Right atrium auricular region (tissue), 2 donors: Measurements from ENCODE around the gene SLC44A3. TPM values are rescaled to one million over a fixed set of nuclear protein-coding genes. Genes with fewer than 3 reads are reported as not detected.
A peak's percentile ranks its signal among the peaks of the same experiment; 100 is the strongest.

Source experiments
- DNase-seq: peaks from one replicate; pipeline ENCODE4 v3.0.0-alpha.2; 2019; ENCODE audit warnings: low spot score
- H3K27ac ChIP-seq, 2 donors: fragments of 200-600 bp; sonication (generic); 1 replicate in 1 of 2; 2 replicates in 1 of 2; pipeline ENCODE4 v1.5.1; 2016 to 2019
- H3K27me3 ChIP-seq, 2 donors: fragments of 200-600 bp; sonication (generic); one replicate each; pipeline versions ENCODE4 v1.5.1 to v1.6.0; 2017 to 2019
- H3K36me3 ChIP-seq: fragments of 200-600 bp; sonication (generic); one replicate; pipeline ENCODE4 v1.5.1; 2016
- H3K4me1 ChIP-seq, 2 donors: fragments of 200-600 bp; sonication (generic); one replicate each; pipeline versions ENCODE4 v1.5.1 to v1.6.0; 2017 to 2019
- H3K4me3 ChIP-seq, 2 donors: fragments of 200-600 bp; sonication (generic); 1 replicate in 1 of 2; 2 replicates in 1 of 2; pipeline ENCODE4 v1.5.1; 2017 to 2019; ENCODE audit warnings: mild to moderate bottlenecking in 1 of 2, moderate library complexity in 1 of 2
- H3K9me3 ChIP-seq, 2 donors: fragments of 200-600 bp; sonication (generic); one replicate each; pipeline ENCODE4 v1.5.1; 2019
- CTCF ChIP-seq, 2 donors: fragments of 200-600 bp; sonication (generic); IDR thresholded peaks; one replicate each; pipeline ENCODE4 v1.5.1; 2019; ENCODE audit warnings: antibody characterized with exemption in 2 of 2
- total RNA-seq, 2 donors: library from RNA; depleted of rRNA; stranded (reverse); fragments of >200 nt; gene quantifications; one replicate each; pipeline ENCODE4 v1.1.0, GENCODE V29; 2016

The SLC44A3 gene
- total RNA-seq, 2 donors from 2014 or later = 2.7 to 9.5 TPM

- no peak for TF ChIP-seq CTCF (IDR thresholded peaks at IDR 0.05)
Observed at GRCh38 chr1:94819238-94819944, 766 bp upstream of the SLC44A3 start.

GRCh38 chr1:94820936-94821335 lies 779 bp downstream of the SLC44A3 start:
- Histone ChIP-seq H3K27ac (peak overlapping the region in 1 of 2 donors; percentile 81), H3K27me3 (no peaks in the 10 kb centered on the region), H3K4me3 (peak overlapping the region; percentile 64 to 68), H3K36me3 (no peaks in the 10 kb centered on the region), H3K9me3 (no peaks in the 10 kb centered on the region), H3K4me1 (peaks cover 0 to 8% of the 10 kb centered on the region in 2 donors)
- TF ChIP-seq CTCF (IDR thresholded peaks at IDR 0.05) = no peak
- DNase-seq = no peak

More at GRCh38 chr1:94819238-94819944, 766 bp upstream of the SLC44A3 start:
- Histone ChIP-seq H3K27ac (peak overlapping the region; percentile 67 to 81), H3K9me3 (no peaks in the 10 kb centered on the region), H3K4me1 (peaks cover 0 to 8% of the 10 kb centered on the region in 2 donors), H3K4me3 (peak overlapping the region; percentile 64 to 68), H3K27me3 (no peaks in the 10 kb centered on the region), H3K36me3 (no peaks in the 10 kb centered on the region)
- DNase-seq = no peak

GRCh38 chr1:94821636-94822305 lies 1.6 kb downstream of the SLC44A3 start:
- Histone ChIP-seq H3K4me3 (no peak overlapping the region), H3K4me1 (peaks cover 0 to 8% of the 10 kb centered on the region in 2 donors), H3K9me3 (no peaks in the 10 kb centered on the region), H3K27me3 (no peaks in the 10 kb centered on the region), H3K27ac (no peak overlapping the region), H3K36me3 (no peaks in the 10 kb centered on the region)
- no peak for TF ChIP-seq CTCF (IDR thresholded peaks at IDR 0.05)
- no peak for DNase-seq

- no peaks in the 10 kb centered on the region for H3K36me3 ChIP-seq
- no peaks in the 10 kb centered on the region for H3K27me3 ChIP-seq
- peaks cover 0 to 8% of the 10 kb centered on the region in 2 donors for H3K4me1 ChIP-seq
- H3K4me3 ChIP-seq = no peak overlapping the region
- no peak overlapping the region for H3K27ac ChIP-seq
- no peak for DNase-seq
- no peaks in the 10 kb centered on the region for H3K9me3 ChIP-seq
- no peak for TF ChIP-seq CTCF (IDR thresholded peaks at IDR 0.05)
Observed at GRCh38 chr1:94823116-94823515, 3.0 kb downstream of the SLC44A3 start.

GRCh38 chr1:94825936-94826335 lies 5.8 kb downstream of the SLC44A3 start:
- Histone ChIP-seq H3K4me3 (no peak overlapping the region), H3K27ac (no peak overlapping the region), H3K36me3 (no peaks in the 10 kb centered on the region), H3K27me3 (no peaks in the 10 kb centered on the region), H3K9me3 (no peaks in the 10 kb centered on the region), H3K4me1 (no peaks in the 10 kb centered on the region)
- no peak for TF ChIP-seq CTCF (IDR thresholded peaks at IDR 0.05)
- DNase-seq = no peak
